Natural killer cell treated with Interleukin-12 subunit alpha and Interleukin-12 subunit beta and Interleukin-15 and Interleukin-18, amount 100 ng/mL, for 72 hours (primary cell): Measurements from ENCODE around the gene GPC1. TPM values are rescaled to one million over a fixed set of nuclear protein-coding genes. Genes with fewer than 3 reads are reported as not detected.
A peak's percentile ranks its signal among the peaks of the same experiment; 100 is the strongest.

ENCODE experiments used
- ATAC-seq, 2 donors: fragments of 150-1000 bp; cut with Tn5 transposase in 1 of 2; sonication (Bioruptor Pico), chemical (Tn5 transposase) in 1 of 2; 2 replicates each; pipeline ENCODE4 v1.10.0; 2021
- DNase-seq: peaks from one replicate; pipeline ENCODE4 v3.0.0; 2022; ENCODE audit warnings: low spot score
- H3K27ac Mint-ChIP-seq, 2 donors: 1 replicate in 1 of 2; 2 replicates in 1 of 2; pipeline ENCODE4 v1.8.0; 2022; ENCODE audit warnings: mixed read lengths in 2 of 2, mild to moderate bottlenecking in 1 of 2, moderate library complexity in 1 of 2
- H3K27me3 Mint-ChIP-seq, 2 donors: 1 replicate in 1 of 2; 2 replicates in 1 of 2; pipeline ENCODE4 v1.8.0; 2022; ENCODE audit warnings: mixed read lengths in 2 of 2
- H3K36me3 Mint-ChIP-seq: one replicate; pipeline ENCODE4 v1.8.0; 2022; ENCODE audit warnings: mixed read lengths
- H3K4me1 Mint-ChIP-seq, 2 donors: 1 replicate in 1 of 2; 2 replicates in 1 of 2; pipeline ENCODE4 v1.8.0; 2022; ENCODE audit warnings: low read depth in 2 of 2, mixed read lengths in 2 of 2, mild to moderate bottlenecking in 1 of 2
- H3K4me3 Mint-ChIP-seq: one replicate; pipeline ENCODE4 v1.8.0; 2022; ENCODE audit warnings: mixed read lengths
- H3K9me3 Mint-ChIP-seq: 2 replicates; pipeline ENCODE4 v1.8.0; 2022; ENCODE audit warnings: mixed read lengths
- total RNA-seq, 2 donors: library from RNA; stranded (reverse); gene quantifications; one replicate each; pipeline ENCODE4 v1.2.3, GENCODE V29; 2022

GPC1 gene
- total RNA-seq, 2 donors from 2014 or later, result 1.2 to 1.8 TPM

DNA sequence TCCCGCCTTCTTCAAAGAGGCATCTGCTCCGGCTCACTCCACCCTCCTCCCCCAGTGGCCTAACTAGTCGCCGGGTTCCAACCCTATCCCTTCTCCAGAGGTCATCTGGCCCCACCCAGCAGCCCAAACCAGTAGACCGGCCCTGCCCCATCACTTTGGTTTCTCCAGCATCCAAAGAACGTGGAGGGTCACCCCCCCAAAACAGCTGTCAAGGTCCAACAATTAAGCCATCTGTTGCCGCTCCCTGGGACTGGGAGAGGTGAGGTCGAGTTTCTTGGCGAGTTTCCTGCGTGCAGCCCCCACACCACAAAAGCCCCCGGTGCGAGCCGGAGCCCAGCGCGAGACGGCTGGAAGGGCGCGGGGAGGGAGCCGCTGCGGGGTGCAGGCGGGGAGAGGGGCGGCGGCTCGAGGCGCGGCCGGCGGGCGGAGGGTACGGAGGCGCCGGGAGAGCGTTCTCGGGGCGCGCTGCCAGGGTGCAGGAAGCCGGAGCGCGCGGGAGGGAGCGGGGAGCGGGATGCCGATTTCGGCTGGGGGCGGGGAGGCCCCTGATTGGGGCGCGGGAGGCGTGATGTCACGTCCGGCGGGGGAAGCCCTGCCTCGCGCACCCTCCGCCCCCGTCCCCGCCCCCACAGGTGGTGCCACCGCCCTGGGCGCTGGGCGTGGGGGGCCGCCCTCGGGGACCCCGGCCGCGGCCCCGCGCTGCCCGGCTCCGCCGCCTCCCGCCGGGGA is 571 bp upstream of the GPC1 start:
- H3K4me1 Mint-ChIP-seq, result peaks cover 0 to 10% of the 10 kb centered on the region in 2 donors
- H3K27me3 Mint-ChIP-seq, result peaks cover 0 to 10% of the 10 kb centered on the region in 2 donors
- DNase-seq (peak; percentile 92), ATAC-seq (peak; percentile 89 to 91)
- peak overlapping the region; percentile 70 for H3K4me3 Mint-ChIP-seq
- H3K36me3 Mint-ChIP-seq, result no peaks in the 10 kb centered on the region
- no peaks in the 10 kb centered on the region for H3K9me3 Mint-ChIP-seq
- no peak overlapping the region for H3K27ac Mint-ChIP-seq

DNA sequence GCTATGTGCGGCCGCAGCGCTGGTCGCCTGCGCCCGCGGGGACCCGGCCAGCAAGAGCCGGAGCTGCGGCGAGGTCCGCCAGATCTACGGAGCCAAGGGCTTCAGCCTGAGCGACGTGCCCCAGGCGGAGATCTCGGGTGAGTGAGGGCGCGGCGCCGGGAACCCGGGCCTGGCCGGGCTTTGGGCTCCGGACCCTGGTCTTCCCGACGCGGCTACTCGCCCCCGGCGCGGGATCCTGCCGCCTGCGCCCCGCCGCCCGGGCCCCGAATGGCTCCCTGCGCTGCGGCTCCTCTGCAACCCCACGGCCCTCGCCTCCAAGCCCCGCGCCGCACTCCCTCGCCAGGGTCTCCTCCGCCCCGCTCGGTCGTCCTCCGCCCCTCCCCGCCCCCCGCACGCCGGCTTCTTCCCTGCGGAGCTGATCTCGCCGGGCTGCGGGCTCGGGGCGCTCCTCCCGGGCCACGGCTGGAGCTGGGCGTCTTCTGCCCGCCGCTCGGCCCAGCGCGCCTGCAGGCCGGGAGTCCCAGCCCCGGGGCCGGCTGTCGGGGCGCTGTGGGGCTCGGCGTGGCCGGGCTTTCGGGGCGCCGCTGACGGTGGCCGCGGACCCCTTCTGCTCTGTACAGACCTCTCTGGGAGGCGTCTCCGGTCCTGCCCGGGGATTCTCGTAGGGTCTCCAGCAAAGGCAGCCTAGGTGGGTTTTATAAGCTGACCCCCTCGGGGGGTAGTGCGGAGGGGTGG is 652 bp downstream of the GPC1 start:
- no peak overlapping the region for H3K4me3 Mint-ChIP-seq
- no peak overlapping the region for H3K27ac Mint-ChIP-seq
- ATAC-seq, result peak in 1 of 2 donors; percentile 0
- no peaks in the 10 kb centered on the region for H3K9me3 Mint-ChIP-seq
- peaks cover 0 to 10% of the 10 kb centered on the region in 2 donors for H3K4me1 Mint-ChIP-seq
- peaks cover 0 to 10% of the 10 kb centered on the region in 2 donors for H3K27me3 Mint-ChIP-seq
- no peaks in the 10 kb centered on the region for H3K36me3 Mint-ChIP-seq
- DNase-seq, result no peak

DNA sequence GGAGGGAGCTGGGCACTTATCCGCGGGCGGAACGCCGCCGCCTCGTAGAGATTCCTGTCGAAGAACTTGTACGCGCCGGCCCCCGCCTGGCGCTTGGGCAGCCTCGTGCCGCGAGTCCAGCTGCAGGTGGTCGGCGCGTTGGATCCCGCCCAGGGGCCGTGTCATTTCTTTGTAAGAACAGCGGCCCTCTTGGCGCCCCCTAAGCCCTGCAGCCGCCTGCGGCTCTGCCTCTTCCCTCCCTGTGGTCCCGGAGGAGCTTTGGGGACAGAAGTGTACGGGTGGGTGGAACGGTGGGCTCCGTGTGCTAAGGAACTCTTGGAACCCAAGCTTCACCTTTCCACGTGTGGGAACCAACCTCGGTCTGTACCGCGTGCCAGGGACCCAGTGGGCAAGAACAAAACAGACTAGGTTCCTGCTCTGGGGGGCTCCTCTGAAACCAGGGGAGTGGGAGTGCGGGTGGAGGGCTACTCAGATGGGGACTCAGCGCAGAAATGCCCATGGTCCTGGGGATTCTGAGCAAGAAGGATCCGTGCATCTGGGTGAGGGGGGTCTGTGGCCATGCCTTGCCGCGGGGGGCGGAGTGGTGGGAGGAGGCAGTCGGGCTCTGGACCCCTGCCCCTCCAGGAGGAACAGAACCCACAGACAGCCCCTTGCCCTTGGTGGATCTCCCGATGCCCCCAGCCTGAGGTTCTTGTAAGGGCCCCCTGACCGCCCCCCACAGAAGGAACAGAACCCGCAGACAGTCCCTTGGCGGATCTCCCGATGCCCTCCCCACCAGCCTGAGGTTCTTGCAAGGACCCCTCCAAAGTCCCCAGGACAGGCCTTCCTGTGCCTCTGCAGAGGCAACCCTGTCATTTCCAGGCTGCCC is 1.5 kb downstream of the GPC1 start:
- no peaks in the 10 kb centered on the region for H3K36me3 Mint-ChIP-seq
- ATAC-seq (no peak), DNase-seq (no peak)
- H3K27ac Mint-ChIP-seq, result no peak overlapping the region
- H3K9me3 Mint-ChIP-seq, result no peaks in the 10 kb centered on the region
- H3K4me1 Mint-ChIP-seq, result peaks cover 0 to 10% of the 10 kb centered on the region in 2 donors
- peaks cover 0 to 10% of the 10 kb centered on the region in 2 donors for H3K27me3 Mint-ChIP-seq
- peak overlapping the region; percentile 32 for H3K4me3 Mint-ChIP-seq

DNA sequence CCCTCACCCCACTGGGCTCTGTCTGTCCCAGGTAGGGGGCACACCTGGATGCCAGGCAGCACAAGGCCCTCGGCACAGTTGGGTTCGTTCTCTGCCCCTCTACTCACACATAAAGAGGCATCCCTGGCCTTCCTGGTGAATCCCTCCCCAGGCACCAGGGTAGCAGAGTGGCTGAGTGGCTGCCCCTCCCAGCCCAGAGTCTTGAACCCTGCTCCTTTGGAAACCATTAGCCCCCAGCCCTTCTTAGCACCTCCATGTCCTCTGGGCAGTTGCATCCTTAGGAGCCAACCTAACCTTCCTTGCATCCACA is 2.0 kb downstream of the GPC1 start:
- no peaks in the 10 kb centered on the region for H3K36me3 Mint-ChIP-seq
- ATAC-seq, result no peak
- H3K27me3 Mint-ChIP-seq, result peaks cover 0 to 8% of the 10 kb centered on the region in 2 donors
- no peak overlapping the region for H3K27ac Mint-ChIP-seq
- no peaks in the 10 kb centered on the region for H3K9me3 Mint-ChIP-seq
- H3K4me3 Mint-ChIP-seq, result no peak overlapping the region
- H3K4me1 Mint-ChIP-seq, result peaks cover 0 to 10% of the 10 kb centered on the region in 2 donors
- no peak for DNase-seq

DNA sequence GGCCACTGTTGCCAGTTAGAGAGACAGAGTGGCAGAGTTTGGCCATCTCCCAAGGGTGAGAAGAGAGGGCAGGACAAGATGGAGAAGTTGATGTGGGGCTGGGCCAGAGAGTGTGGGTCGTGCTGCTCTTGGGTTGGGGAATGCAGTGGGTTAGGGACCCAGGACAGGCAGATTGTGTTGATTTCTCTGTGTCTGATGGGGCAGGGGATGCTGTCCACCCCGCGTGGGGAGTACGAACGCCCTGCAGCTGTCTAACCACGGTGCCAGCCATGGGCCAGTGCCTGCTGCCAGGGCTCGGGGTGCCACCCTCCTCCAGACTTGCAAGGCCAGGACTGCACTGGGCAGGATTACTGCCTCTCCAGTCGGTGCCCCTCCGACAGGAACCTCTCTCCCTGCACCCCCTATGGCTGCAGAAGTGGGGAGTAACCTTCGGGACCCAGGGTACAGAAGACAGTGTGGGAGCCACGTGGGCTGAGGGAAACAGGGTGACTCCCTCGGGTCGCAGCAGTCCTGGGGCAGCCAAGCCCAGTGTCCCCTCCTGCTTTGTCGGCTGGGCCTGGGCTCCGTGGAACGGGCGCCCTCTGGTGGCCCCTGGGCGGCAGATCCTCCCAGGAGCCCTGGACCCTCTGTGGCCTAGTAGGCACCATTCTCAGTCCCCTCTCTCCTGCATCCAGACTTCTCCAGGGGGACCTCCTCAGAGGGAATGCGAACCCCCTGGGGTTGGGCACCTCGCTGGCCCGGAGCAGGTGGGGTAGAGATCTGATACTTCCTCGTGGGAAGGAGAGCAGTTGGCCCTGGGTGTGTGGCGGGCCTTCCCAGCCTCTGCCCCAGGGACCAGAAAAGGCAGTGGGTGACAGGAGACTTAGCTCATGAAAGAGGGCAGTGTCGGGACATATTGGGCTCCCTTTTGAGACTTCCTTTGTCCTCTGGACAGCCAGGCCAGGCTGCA is 2.7 kb downstream of the GPC1 start:
- DNase-seq (peak; percentile 83), ATAC-seq (peak in 1 of 2 donors; percentile 22)
- Mint-ChIP-seq H3K36me3 (no peaks in the 10 kb centered on the region), H3K9me3 (no peaks in the 10 kb centered on the region), H3K4me3 (no peak overlapping the region), H3K27ac (no peak overlapping the region), H3K4me1 (peaks cover 0 to 10% of the 10 kb centered on the region in 2 donors), H3K27me3 (peaks cover 0 to 7% of the 10 kb centered on the region in 2 donors)

DNA sequence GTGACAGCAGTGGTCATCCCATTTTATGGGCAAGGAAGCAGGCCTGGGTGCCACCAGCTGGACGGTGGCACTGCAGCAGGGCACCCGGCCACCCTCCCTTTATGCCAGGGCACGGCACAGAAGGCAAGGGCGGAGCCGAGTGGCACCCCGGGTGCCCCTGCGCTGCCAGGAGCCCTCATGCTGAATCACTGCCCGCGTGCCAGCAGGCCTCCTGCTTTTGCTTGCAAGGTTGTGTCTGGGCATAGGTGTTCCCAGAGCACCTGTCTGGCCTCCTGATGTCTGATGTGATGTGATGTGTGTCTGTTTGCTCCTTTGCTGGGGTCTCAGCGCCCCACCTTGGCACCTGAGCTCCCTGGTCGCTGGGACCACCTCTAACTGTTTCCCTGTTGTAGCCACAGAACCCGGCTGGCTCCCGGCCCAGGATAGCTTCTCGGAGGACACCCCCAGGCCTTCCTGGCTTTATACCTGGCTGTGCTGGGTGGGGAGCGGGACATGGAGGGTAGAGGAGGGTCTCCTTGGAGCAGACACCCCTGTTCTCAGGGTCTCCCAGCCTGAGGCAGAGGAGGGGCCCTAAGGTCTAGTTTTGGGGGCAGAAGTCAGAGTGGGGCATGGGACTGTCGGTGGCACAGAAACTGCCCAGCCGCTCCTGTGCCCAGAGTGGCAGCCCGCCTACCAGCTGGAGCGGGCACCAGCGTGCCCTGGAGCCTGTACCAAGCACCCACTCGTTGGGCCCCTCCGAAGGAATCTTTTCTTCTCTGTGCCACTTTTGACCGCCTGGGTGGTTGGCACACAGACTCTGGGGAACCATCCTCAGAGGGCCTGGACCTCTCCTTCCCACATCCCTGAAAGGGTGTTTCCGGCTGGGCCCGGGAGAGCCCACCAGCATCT is 3.6 kb downstream of the GPC1 start:
- Mint-ChIP-seq H3K4me1 (peaks cover 0 to 7% of the 10 kb centered on the region in 2 donors), H3K27me3 (peaks cover 0 to 3% of the 10 kb centered on the region in 2 donors), H3K27ac (no peak overlapping the region), H3K36me3 (no peaks in the 10 kb centered on the region), H3K9me3 (no peaks in the 10 kb centered on the region), H3K4me3 (no peak overlapping the region)
- no peak for DNase-seq
- no peak for ATAC-seq

DNA sequence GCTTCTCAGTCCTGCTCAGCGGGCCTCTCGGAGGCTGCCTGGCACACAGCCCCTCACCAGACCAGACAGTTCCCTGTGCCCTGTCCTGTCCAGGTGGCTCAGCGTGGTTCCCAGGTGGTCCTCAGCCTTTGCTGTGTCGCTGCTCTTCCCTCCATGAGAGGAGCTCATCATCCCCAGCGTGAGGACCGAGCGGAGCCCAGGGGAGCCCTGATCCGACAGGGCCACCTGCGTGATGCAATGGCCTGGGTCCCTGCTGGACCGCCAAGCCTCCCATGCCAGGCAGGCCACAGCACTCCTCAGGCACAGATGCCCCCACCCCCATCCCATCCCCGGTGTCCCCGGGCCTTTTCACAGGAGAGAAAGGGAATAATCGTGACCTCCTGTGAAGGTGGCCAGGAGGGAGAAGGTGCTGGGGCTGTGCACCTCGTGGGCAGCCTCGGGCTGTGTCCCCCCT is 4.3 kb downstream of the GPC1 start:
- Mint-ChIP-seq H3K4me3 (no peak overlapping the region), H3K4me1 (peaks cover 0 to 4% of the 10 kb centered on the region in 2 donors), H3K36me3 (no peaks in the 10 kb centered on the region), H3K27me3 (peaks cover 0 to 3% of the 10 kb centered on the region in 2 donors), H3K27ac (no peak overlapping the region), H3K9me3 (no peaks in the 10 kb centered on the region)
- no peak for DNase-seq
- ATAC-seq, result no peak

DNA sequence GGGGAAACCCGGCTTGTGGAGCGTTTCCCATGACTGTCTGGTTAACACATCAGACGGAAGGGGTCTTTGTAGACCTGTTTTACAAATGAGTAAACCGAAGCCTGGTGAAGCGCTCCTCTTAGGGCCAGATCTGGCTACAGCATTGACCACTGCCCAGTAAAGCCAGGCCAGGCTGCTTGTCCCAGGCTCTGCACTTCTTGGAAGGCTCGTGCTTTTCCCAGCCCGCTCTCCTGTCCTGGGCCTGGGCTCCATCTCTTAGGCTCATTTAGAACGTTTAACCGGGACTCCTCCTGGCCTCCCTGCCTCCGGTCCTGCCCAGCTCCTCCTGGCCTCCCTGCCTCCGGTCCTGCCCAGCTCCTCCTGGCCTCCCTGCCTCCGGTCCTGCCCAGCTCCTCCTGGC is 4.8 kb downstream of the GPC1 start:
- peaks cover 0 to 3% of the 10 kb centered on the region in 2 donors for H3K27me3 Mint-ChIP-seq
- no peak overlapping the region for H3K4me3 Mint-ChIP-seq
- no peak for ATAC-seq
- no peaks in the 10 kb centered on the region for H3K36me3 Mint-ChIP-seq
- no peaks in the 10 kb centered on the region for H3K9me3 Mint-ChIP-seq
- peaks cover 0 to 3% of the 10 kb centered on the region in 2 donors for H3K4me1 Mint-ChIP-seq
- no peak overlapping the region for H3K27ac Mint-ChIP-seq
- no peak for DNase-seq

DNA sequence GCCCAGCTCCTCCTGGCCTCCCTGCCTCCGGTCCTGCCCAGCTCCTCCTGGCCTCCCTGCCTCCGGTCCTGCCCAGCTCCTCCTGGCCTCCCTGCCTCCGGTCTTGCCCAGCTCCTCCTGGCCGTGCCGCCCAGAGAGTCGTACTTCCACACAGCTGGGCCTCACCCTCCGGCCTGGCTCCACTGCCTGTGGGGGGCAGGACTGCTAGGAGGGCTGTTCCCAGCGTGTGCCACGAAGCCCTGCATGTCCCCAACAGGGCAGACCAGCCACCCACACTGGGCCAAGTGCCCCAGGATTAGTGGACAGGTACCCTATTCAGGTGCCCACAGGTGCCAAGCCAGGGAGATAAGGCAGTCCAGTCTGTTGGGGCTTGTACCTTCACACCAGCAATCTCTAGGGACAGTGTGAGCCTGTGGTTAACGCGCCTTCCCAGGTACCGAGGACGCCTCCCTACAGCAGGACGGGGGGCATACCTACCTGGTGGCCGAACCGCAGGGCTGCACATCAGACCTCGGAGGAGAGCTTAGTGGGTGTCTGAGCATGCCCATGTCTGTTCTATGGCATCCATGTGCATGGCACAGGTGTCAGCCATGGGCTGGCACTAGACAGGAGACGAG is 5.3 kb downstream of the GPC1 start:
- peaks cover 0 to 3% of the 10 kb centered on the region in 2 donors for H3K4me1 Mint-ChIP-seq
- no peak for DNase-seq
- no peak overlapping the region for H3K4me3 Mint-ChIP-seq
- no peak overlapping the region for H3K27ac Mint-ChIP-seq
- H3K27me3 Mint-ChIP-seq, result peaks cover 0 to 3% of the 10 kb centered on the region in 2 donors
- H3K9me3 Mint-ChIP-seq, result no peaks in the 10 kb centered on the region
- no peaks in the 10 kb centered on the region for H3K36me3 Mint-ChIP-seq
- no peak for ATAC-seq

DNA sequence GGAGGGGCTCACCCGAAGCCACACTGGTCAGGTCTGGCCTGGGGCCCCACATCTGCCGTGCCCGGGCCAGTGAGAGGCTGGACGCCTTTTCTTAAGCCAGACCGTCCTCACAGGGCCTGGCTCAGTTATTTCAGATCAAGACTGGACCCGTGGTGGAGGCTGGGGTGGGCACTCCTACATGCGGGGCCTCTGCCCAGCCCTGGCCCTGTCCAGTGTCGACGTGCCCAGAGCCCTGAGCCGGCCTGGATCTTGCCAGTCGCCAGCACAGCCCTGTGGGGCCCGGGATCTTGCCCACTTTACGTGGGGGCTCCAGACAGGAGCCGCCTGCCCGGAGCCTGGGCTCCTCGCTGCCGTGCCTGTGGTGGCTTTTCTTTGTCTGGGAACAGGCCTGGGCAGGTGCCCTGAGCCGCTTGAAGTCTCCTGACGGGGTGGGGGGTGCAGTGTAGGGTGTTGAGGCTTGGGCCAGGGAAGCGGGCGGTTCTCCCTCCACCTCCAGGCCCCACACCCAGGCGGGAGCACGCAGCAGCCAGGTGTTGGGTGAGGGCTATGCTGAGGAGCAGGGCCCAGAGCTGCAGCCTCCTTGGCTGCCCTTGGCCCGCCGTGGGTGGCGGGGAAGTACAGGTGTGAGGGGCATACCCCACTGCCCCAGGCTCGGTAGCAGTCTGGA is 6.0 kb downstream of the GPC1 start:
- Mint-ChIP-seq H3K4me1 (peaks cover 0 to 3% of the 10 kb centered on the region in 2 donors), H3K4me3 (no peak overlapping the region), H3K36me3 (no peaks in the 10 kb centered on the region), H3K27me3 (peaks cover 0 to 3% of the 10 kb centered on the region in 2 donors), H3K9me3 (no peaks in the 10 kb centered on the region), H3K27ac (no peak overlapping the region)
- ATAC-seq, result no peak
- DNase-seq, result no peak

DNA sequence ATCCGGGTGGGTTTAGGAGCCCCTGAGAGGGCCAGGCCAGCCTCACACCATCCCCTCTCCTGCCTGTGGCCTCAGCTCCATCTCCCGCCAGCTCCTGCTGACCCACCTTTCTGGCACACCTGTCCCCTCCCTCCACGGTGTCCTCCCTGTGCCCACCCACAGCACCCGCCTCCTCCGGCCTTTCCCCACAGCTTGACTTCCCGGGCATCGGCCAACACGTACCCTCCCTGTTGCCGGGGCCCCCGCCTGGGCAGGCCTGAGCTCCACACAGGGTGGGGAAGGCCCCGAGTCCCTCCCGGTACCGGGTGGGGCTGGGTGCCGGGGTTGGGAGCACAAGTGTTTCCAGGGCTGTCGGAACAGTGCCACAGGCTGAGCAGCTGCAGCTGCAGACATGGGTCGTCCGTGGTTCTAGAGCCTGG is 6.5 kb downstream of the GPC1 start:
- peaks cover 0 to 3% of the 10 kb centered on the region in 2 donors for H3K27me3 Mint-ChIP-seq
- no peak overlapping the region for H3K27ac Mint-ChIP-seq
- H3K9me3 Mint-ChIP-seq, result no peaks in the 10 kb centered on the region
- H3K36me3 Mint-ChIP-seq, result no peaks in the 10 kb centered on the region
- H3K4me3 Mint-ChIP-seq, result no peak overlapping the region
- ATAC-seq (peak; percentile 14 to 15), DNase-seq (no peak)
- H3K4me1 Mint-ChIP-seq, result peaks cover 0 to 3% of the 10 kb centered on the region in 2 donors
